Measurements from ENCODE around the gene RIOK3. TPM values are rescaled to one million over a fixed set of nuclear protein-coding genes. Genes with fewer than 3 reads are reported as not detected.

The RIOK3 gene
- total and polyA plus RNA-seq, 10 of the 15 experiments (the other 5 are each of a cell fraction or from before 2014, with no cell fraction given): 18.0 to 87.5 (median 53.8) TPM

DNA sequence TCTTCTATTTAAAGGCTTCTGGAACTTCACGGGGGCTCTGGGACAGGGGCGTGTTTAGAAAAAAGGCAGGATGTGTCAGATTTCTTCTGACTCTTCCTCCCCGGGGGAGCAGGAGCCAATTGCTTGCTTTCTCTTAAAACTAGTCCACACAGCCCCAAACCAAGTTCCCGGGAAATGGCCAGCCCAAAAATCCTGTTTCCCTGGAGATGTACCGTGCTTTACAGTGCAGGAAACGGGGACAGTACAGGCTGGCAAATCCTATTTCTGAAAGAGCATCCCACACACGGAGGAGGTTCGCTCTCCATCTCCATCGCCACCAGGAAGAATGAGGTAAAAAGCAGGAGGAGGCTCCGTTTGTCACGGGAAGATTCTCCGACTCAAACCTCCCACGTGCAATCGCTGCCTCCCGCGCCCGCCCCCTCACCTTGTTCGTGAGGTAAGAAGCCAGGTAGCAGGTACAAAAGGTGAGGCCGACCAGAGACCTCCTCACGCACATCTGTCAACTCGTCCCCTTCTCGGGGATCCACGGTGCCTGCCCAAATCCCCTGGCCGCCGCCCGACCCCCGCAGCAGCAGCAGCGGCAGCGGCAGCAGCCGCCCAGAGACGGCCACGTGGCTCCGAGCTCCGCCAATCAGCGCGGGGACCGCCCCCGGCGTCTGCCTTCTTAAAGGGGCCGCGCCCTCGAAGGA, 15.6 kb upstream of the RIOK3 start (continued):
- TF ChIP-seq CREM (IDR thresholded peaks at IDR 0.05; ENCODE audit: low read depth) (peak; percentile 11; the same call in 1 of the 2 replicates), NFYB (IDR thresholded peaks at IDR 0.05; ENCODE audit: insufficient read depth, low read depth, low read length) (peak; percentile 73; the same call in 1 of the 2 replicates), IKZF2 (IDR thresholded peaks at IDR 0.05) (peak in 1 of 2 experiments; percentile 48; a peak in 2 of 4 replicates), DPF2 (IDR thresholded peaks at IDR 0.05) (peak; percentile 63; the same call in 1 of the 2 replicates), SIN3A (IDR thresholded peaks at IDR 0.05; ENCODE audit: low read depth, low read length) (no peak)
- TF ChIP-seq, protein P1, sequence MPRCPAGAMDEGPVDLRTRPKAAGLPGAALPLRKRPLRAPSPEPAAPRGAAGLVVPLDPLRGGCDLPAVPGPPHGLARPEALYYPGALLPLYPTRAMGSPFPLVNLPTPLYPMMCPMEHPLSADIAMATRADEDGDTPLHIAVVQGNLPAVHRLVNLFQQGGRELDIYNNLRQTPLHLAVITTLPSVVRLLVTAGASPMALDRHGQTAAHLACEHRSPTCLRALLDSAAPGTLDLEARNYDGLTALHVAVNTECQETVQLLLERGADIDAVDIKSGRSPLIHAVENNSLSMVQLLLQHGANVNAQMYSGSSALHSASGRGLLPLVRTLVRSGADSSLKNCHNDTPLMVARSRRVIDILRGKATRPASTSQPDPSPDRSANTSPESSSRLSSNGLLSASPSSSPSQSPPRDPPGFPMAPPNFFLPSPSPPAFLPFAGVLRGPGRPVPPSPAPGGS (IDR thresholded peaks at IDR 0.05; ENCODE audit: borderline replicate concordance, insufficient read depth, low read depth, low read length, poor library complexity, severe bottlenecking): no peak
- TF ChIP-seq, protein P2, sequence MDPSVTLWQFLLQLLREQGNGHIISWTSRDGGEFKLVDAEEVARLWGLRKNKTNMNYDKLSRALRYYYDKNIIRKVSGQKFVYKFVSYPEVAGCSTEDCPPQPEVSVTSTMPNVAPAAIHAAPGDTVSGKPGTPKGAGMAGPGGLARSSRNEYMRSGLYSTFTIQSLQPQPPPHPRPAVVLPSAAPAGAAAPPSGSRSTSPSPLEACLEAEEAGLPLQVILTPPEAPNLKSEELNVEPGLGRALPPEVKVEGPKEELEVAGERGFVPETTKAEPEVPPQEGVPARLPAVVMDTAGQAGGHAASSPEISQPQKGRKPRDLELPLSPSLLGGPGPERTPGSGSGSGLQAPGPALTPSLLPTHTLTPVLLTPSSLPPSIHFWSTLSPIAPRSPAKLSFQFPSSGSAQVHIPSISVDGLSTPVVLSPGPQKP (IDR thresholded peaks at IDR 0.05; ENCODE audit: low read depth, low read length): peak; percentile 59; the same call in 1 of the 2 replicates
- TF ChIP-seq, protein P3, sequence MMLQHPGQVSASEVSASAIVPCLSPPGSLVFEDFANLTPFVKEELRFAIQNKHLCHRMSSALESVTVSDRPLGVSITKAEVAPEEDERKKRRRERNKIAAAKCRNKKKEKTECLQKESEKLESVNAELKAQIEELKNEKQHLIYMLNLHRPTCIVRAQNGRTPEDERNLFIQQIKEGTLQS (IDR thresholded peaks at IDR 0.05; ENCODE audit: borderline replicate concordance, extremely low read depth, low read depth, low read length): peak; percentile 63; the same call in 1 of the 2 replicates

Measured in GM12878 (cell line).